Activated CD8-positive, alpha-beta memory T cell treated with anti-CD3 and anti-CD28 coated beads for 36 hours (primary cell): Measurements from ENCODE around the gene ZNF735. TPM values are rescaled to one million over a fixed set of nuclear protein-coding genes. Genes with fewer than 3 reads are reported as not detected.
"Not testable (repeated sequence)": the region's sequence is repeated elsewhere in the genome, so short reads cannot be mapped to it uniquely, and the experiment has no call there.

Source experiments
- CTCF ChIA-PET: fragments of 350-600 bp; sonication (Branson Sonifier 250); formaldehyde crosslinking; loops from one replicate; lab custom pipeline; 2021; ENCODE audit warnings: antibody characterized with exemption; lab: Charles Lee
- POLR2A ChIA-PET: fragments of 350-600 bp; sonication (Branson Sonifier 250); formaldehyde crosslinking; loops from one replicate; lab custom pipeline; 2021; ENCODE audit warnings: antibody characterized with exemption; lab: Charles Lee
- total RNA-seq, 2 experiments: library from RNA; stranded (reverse); gene quantifications; one replicate each; pipeline ENCODE4 v1.2.3, GENCODE V29; 2021

ZNF735 gene
- not detected for total RNA-seq

- ChIA-PET CTCF (no interaction called here), POLR2A (no interaction called here)
Observed at GRCh38 chr7:64206903-64207302, at the start of gene ZNF735. ZNF735 (plus strand) TSS chr7:64207203; CDS start chr7:64207203, 0 bp downstream.

GRCh38 chr7:64170974-64171373 lies 36.0 kb upstream of the ZNF735 start:
- CTCF ChIA-PET, POLR2A ChIA-PET: not testable (repeated sequence)

DNA sequence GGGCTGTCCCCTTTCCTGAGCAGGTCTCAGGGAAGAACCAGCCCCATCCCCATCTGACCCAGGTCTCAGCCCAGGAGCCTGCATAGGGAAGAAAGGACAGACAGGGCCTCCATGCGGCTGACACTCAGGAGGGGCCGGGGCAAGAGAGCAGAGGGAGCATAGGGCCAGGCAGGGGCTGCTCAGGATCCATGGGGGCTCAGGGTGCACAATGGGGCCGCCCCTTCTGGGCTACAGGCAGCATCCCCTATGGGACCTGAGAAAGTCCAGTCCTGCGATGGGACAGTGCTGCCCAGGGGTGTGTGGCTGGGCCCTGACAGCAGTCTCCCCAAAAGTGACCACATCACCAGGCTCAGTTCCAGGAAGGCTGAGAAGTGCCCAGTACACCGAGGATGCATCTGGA lies 32.7 kb upstream of the ZNF735 start:
- POLR2A ChIA-PET: no interaction called here
- CTCF ChIA-PET: no interaction called here

DNA sequence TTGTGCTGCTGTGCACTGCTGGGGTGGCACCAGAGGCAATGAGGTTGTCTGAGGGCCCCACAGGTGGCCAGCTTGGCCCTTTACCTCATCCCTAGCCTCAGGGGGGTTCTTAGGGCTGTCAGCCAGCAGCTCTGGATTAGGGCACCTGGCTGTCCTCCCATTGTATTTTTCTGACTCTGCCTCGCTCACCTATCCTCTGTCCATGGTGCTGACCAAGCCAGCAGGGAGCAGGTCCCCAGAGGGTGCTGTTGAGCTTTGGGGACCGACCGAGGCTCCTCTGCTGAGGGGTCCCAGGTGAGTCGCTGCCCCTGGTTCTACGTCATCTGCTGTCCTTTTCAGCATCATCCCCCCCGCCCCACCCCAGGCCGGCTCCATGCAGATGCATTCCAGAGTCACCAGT lies 32.1 kb upstream of the ZNF735 start:
- CTCF ChIA-PET: no interaction called here
- POLR2A ChIA-PET: no interaction called here

GRCh38 chr7:64180989-64181388 lies 26.0 kb upstream of the ZNF735 start:
- POLR2A ChIA-PET: interaction anchor here (0.6 kb wide), 1 partner anchor 254 kb away, joined by 11 read pairs; no protein-coding TSS in a partner anchor
- CTCF ChIA-PET: no interaction called here

GRCh38 chr7:64181586-64181985 lies 25.4 kb upstream of the ZNF735 start:
- ChIA-PET POLR2A (interaction anchor here (0.6 kb wide), 1 partner anchor 254 kb away, joined by 11 read pairs; no protein-coding TSS in a partner anchor), CTCF (no interaction called here)

GRCh38 chr7:64182036-64182790 lies 24.8 kb upstream of the ZNF735 start:
- ChIA-PET CTCF (interaction anchor here (0.6 to 1.2 kb wide), 2 partner anchors 439 to 1664 kb away, joined by 4 to 6 read pairs; no protein-coding TSS in a partner anchor), POLR2A (no interaction called here)

- ChIA-PET CTCF (interaction anchor here (1.2 kb wide), 2 partner anchors 438 to 440 kb away, joined by 3 to 4 read pairs; no protein-coding TSS in a partner anchor), POLR2A (no interaction called here)
Observed at GRCh38 chr7:64183126-64183742, 23.8 kb upstream of the ZNF735 start.

GRCh38 chr7:64183827-64184372 lies 23.1 kb upstream of the ZNF735 start:
- ChIA-PET POLR2A (no interaction called here), CTCF (interaction anchor here (1.2 to 1.3 kb wide), 3 partner anchors 436 to 439 kb away, joined by 3 to 4 read pairs (median 4); no protein-coding TSS in a partner anchor)

GRCh38 chr7:64184376-64184775 lies 22.6 kb upstream of the ZNF735 start:
- CTCF ChIA-PET: interaction anchor here (1.3 kb wide), 1 partner anchor 435 kb away, joined by 4 read pairs; no protein-coding TSS in a partner anchor

GRCh38 chr7:64187408-64187807 lies 19.6 kb upstream of the ZNF735 start:
- ChIA-PET CTCF (no interaction called here), POLR2A (no interaction called here)

More at GRCh38 chr7:64184376-64184775, 22.6 kb upstream of the ZNF735 start:
- POLR2A ChIA-PET: no interaction called here

GRCh38 chr7:64192148-64192704 lies 14.8 kb upstream of the ZNF735 start:
- ChIA-PET POLR2A (no interaction called here), CTCF (no interaction called here)

DNA sequence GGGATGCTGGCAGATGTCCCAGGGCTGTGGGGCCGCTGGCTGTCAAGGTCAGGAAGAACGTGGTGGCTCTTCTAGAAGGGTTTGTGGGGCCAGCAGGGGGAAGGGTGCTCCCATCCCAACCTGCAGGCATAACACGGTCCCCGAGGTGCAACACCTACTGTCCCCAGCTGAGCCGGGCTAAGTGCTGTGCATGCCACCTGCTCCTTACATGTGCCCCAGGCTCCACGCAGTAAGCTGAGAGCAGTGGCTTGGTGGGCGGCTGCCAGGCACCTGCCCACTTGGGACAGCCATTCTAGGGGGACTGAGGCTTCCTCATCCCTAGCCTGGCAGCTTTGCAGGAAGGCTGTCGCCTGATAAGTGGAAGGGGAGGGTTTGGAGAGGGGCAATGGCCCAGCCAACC lies 14.2 kb upstream of the ZNF735 start:
- CTCF ChIA-PET: no interaction called here
- POLR2A ChIA-PET: no interaction called here

DNA sequence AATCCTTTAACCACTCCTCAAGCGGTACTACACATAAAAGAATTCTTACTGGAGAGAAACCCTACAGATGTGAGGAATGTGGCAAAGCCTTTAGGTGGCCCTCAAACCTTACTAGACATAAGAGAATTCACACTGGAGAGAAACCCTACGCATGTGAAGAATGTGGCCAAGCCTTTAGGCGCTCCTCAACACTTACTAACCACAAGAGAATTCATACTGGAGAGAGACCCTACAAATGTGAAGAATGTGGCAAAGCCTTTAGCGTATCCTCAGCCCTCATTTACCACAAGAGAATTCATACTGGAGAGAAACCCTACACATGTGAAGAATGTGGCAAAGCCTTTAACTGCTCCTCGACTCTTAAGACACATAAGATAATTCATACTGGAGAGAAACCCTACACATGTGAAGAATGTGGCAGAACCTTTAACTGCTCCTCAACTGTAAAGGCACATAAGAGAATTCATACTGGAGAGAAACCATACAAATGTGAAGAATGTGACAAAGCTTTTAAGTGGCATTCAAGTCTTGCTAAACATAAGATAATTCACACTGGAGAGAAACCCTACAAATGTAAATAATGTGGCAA lies 12.8 kb downstream of the ZNF735 start:
- CTCF ChIA-PET, POLR2A ChIA-PET: not testable (repeated sequence)

GRCh38 chr7:64223366-64223765 lies 16.4 kb downstream of the ZNF735 start:
- CTCF ChIA-PET: no interaction called here

DNA sequence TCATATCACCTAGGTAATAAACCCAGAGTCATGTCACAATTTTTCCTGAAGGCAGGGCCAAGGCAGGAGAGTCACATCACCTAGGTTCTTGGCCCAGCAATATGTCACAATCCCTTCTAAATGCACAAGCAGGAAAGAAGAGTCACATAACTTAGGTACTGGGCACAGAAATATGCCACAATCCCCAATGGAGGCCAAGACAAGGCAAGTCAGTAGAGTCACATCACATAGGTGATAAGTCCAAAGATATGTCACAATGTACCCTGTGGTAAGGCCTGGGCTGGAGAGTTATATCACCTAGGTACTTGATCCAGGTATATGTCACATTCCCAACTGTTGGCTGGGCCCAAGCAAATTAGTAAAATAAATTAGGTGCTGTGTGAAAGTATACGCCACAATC lies 21.2 kb downstream of the ZNF735 start, which contains the start of gene ZNF679:
Gene ZNF679, plus strand, starts transcription at position 301 of the 400 bp plus-strand sequence. CDS start 20,644 bp downstream, outside the sequence.
- POLR2A ChIA-PET, CTCF ChIA-PET: not testable (repeated sequence)

More at GRCh38 chr7:64223366-64223765, 16.4 kb downstream of the ZNF735 start:
- POLR2A ChIA-PET: no interaction called here

DNA sequence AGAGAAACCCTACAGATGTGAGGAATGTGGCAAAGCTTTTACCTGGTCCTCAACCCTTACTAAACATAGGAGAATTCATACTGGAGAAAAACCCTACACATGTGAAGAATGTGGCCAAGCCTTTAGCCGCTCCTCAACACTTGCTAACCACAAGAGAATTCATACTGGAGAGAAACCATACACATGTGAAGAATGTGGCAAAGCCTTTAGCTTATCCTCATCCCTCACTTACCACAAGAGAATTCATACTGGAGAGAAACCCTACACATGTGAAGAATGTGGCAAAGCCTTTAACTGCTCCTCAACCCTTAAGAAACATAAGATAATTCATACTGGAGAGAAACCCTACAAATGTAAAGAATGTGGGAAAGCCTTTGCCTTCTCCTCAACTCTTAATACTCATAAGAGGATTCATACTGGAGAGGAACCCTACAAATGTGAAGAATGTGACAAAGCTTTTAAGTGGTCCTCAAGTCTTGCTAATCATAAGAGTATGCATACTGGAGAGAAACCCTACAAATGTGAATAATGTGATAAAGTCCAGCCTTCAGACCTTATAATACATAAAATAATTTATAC lies 59.4 kb downstream of the ZNF735 start:
- CTCF ChIA-PET: no interaction called here
- POLR2A ChIA-PET: no interaction called here
